Activated CD4-positive, alpha-beta memory T cell treated with anti-CD3 and anti-CD28 coated beads, Interleukin-2, amount 10 ng/mL, durations not matched to agents 7 days and 5 days (primary cell): ENCODE results near the gene PBRM1. TPM values are rescaled to one million over a fixed set of nuclear protein-coding genes. Genes with fewer than 3 reads are reported as not detected.

ENCODE experiments used
- total RNA-seq, 2 experiments: library from RNA; stranded (reverse); gene quantifications; one replicate each; pipeline ENCODE4 v1.2.3, GENCODE V29; 2021

Gene PBRM1
- total RNA-seq, 2 experiments from 2014 or later = 69.0 to 70.2 TPM

Other genes starting within 250 kb of the PBRM1 start
- under 1 TPM; 0.18 to 0.20 TPM for gene SEMA3G, start 240.8 kb downstream of the PBRM1 start, total RNA-seq
- gene TNNC1, start 231.9 kb downstream of the PBRM1 start, total RNA-seq = 1 to 10 TPM; 2.3 to 2.5 TPM
- gene NISCH, start 230.3 kb downstream of the PBRM1 start, total RNA-seq = 10 to 100 TPM; 73.8 to 75.0 TPM
- not detected for gene STAB1, start 190.6 kb downstream of the PBRM1 start, total RNA-seq
- 10 to 100 TPM; 26.2 to 28.1 TPM for gene NT5DC2, start 152.1 kb downstream of the PBRM1 start, total RNA-seq
- gene UQCC5, start 149.3 kb downstream of the PBRM1 start, total RNA-seq = 10 to 100 TPM in 1 of 2 experiments, 1 to 10 TPM in 1; 8.7 to 10.7 TPM
- 10 to 100 TPM; 66.8 to 67.5 TPM for gene GNL3, start 119 bp upstream of the PBRM1 start, total RNA-seq
- gene GLT8D1, start 19.9 kb upstream of the PBRM1 start, total RNA-seq = 10 to 100 TPM; 43.4 to 46.7 TPM
- gene SPCS1, start 20.2 kb upstream of the PBRM1 start, total RNA-seq = 100 to 1,000 TPM; 107 to 108 TPM
- gene NEK4, start 85.0 kb upstream of the PBRM1 start, total RNA-seq = 10 to 100 TPM; 17.8 to 19.1 TPM
- not detected for gene ITIH1, start 91.7 kb upstream of the PBRM1 start, total RNA-seq
- not detected for gene ITIH3, start 108.9 kb upstream of the PBRM1 start, total RNA-seq
- 10 to 100 TPM; 16.0 to 16.2 TPM for gene ITIH4, start 144.8 kb upstream of the PBRM1 start, total RNA-seq
- 1 to 10 TPM; 3.3 to 4.4 TPM for gene MUSTN1, start 149.1 kb upstream of the PBRM1 start, total RNA-seq
- 10 to 100 TPM; 31.9 to 34.7 TPM for gene STIMATE, start 211.6 kb upstream of the PBRM1 start, total RNA-seq